ENCODE measurements around the gene AOAH.

AOAH gene

DNA sequence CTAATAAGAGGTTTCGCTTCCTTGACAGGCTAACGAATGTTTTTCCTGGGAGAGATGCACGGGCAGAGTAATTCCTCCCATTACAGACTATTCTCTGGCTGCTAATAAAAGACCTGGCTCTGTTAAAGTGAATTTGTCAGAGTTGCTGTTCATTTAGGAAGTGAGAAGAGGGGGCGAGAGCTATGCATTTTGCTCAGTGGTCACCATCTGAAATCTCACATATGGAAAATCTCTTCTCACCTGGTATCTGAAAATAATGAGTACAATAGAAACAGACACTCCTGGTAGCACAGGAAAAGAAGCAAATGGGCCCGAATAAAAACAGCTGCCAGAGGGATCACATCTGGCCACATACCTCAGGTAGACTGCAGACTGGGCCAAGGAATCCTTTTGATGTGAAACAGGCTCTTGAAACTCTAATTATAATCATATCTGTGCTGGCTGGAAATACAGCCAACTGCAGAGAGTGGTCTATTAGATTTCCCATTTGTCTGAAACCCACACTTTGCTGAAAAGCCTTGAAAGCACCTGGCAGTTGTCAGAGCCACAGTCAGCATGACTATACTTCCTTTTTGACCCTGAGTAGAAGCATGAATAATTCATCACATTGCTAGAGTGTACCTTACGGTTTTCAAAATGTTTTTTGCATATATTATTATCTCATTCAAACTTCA lies 33.6 kb downstream of the AOAH start:
- DNase-seq = peak; percentile 14

DNA sequence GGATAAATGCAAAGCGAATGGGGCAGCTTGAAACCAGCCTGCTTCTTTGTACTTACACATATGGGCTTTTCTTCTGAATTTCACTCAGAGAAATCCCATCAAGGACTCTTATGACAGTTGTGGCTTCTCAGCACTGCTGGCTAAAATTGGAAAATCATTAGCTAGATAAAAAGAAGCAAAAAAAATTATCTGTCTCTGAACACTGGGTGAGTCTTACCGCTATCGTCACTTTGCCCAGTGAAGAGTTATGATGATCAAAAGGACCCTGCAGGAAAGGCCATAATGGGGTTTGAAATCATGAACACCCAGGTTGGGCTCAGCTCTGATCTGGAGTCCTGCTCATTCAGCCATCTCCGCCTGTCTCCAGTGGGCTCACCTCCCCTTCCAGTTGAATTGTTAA lies 34.3 kb downstream of the AOAH start:
- no peak for DNase-seq

DNA sequence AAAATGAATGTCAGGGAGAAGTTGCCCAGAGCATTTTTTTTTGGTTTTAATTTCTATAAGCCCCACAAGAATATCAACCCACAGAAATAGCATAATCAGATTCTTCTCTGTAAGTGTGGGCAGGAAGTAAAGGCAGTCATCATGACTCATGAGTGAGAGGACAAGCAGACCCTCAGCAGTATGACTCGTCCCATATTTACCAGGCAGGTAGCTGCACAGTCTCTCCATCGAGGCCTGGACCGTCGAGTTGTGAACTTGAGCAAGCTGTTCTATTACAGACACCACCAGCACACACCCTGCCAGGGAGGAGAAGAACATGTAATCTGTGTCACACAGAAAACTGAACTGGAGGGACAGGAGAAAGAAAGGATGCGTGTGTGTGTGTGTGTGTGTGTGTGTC lies 37.8 kb downstream of the AOAH start:
- DNase-seq = no peak

DNA sequence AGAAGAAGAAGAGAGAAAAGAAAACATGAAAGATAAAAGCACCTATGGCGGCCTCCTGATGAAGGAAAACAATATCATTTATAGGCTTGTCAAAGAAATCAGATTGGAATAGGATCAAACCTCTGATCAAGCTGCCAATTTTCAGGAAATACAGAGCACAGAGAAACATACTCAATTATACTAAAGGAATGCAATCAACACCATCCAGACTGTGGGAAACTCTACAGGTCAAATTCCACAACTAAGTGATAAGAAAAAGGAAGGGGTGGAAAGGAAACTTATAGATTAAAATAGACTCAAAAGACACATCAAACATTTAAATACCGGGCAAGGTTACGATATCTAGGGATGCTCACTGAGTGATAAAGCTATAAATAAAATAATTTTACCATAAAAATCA lies 39.3 kb downstream of the AOAH start:
- no peak for DNase-seq

DNA sequence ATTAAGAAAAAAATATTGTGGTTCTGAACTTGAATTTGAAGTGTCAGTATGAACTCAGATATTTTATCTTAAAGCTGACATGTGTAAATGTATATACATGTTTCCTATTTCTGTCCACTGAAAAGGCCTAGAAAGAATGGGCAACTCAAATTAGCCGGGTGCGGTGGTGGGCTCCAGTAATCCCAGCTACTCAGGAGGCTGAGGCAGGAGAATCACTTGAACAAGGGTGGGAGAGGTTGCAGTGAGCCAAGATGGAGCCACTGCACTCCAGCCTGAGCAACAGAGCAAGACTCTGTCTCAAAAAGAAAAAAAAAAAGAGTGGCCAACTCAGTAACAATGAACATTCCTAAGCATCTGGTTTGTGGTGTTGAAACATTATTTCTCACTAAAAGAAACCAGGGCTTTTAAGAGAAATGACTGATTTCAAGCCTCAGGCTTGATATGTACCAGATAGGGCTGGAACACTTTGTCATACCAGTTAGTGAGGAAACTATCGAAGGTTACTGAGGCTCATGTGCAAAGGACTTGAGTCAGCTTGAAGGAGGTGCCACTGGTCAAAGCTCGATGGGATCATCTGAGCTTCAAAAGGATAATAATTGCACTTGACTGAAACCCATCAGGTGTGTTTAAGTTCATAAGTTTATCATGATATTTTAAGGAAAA lies 40.5 kb downstream of the AOAH start:
- no peak for DNase-seq

DNA sequence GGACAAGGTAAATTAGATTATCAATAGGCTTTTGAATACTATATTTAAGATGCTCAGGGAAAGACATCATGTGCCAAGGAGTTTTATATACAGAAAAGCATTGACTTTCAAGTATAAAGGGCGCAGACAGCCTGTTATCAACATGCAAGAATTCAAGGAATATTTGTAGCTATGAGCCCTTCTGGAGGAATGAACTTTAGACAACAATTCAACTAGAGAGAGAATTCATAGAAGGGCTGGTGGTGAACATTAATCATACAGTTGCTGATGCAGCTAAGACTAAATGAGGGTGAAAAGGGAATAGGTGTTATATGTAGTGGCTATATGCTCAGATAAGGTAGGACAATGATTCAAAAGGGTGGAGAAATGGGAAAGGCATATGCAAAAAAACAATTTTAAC lies 41.2 kb downstream of the AOAH start:
- DNase-seq = no peak

DNA sequence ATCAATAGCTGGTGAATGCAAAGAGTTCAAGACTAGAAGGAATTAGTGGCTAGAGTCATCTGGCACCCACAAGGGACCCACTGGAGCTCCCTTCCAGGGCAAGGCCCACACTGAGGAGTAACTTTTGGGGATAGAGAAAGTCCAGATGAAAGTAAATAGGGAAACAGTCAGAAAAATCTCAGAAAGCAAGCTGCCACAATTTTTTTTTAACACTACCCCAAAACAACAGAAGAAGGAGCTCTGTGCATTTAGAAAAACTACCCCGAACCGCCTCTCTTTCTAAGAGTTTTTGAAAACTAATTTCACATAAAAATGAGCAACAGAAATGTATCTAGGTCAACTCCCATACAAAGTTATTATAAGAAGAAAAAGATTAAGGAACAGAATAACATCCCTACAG lies 42.2 kb downstream of the AOAH start:
- DNase-seq = no peak

DNA sequence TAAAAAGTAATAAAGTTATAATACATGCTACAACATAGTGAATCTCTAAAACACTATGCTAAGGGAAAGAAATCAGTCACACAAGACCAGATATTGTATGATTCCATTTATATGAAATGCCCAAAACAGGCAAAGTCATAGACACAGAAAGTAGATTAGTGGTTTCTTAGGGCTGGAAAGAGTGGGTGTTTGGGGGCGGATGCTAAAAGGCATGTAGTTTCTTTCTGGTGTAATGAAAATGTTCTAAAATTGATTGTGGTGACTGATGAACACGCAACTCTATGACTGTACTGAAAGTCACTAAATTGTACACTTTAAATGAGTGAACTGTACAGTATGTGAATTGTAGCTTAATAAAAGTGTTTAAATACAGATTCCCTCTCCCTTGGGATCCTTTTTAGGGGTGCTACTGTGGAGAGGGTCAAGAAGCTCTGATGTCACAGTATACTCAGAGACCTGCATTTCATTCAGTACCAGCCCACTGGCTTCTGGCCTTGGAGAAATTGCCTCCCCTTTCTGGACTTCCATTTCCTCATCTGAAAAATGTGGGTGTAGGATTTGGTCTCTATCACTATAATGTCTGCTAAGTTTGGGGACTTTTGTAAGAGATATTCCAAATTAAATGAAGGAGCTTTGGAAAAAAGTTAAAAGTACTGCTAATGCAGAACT lies 46.4 kb downstream of the AOAH start:
- no peak for DNase-seq

DNA sequence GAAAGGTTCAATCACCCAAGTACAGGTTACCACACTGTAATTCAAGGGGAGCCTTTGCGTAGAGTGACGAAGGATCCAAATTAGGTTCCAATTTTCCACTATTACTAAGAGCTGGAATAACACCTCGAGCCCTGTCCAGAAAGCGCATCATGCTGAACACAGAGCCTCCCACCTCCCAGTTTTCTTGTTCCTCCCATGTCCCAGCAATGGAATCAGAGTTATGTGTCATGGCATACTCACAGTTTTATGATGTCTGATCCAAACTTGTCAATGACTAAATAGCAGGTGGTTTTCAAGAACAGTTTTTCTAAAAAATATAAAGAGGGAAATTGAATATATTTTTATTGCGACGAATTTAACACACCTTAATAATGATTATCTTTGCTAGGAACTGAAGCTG lies 50.6 kb downstream of the AOAH start:
- no peak for DNase-seq

DNA sequence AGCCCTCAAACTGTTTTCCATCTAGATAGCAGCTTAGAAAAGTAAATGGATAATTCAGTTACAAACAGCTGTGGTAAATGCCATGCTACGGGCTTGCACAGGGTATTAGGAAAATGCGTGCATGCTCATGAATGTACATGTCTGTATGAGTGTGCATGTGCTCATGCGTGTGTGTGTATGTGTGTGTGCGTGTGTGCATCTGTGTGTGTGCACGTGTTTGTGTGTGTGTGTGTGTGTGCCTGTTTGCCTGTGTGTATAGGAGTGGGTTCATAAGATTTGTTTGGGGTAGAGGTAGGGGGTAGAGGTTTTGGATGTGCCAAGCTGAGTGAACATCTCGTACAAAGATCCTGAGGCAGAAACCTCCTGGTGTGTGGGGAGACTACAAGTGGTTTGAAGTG lies 52.9 kb downstream of the AOAH start:
- DNase-seq = no peak

DNA sequence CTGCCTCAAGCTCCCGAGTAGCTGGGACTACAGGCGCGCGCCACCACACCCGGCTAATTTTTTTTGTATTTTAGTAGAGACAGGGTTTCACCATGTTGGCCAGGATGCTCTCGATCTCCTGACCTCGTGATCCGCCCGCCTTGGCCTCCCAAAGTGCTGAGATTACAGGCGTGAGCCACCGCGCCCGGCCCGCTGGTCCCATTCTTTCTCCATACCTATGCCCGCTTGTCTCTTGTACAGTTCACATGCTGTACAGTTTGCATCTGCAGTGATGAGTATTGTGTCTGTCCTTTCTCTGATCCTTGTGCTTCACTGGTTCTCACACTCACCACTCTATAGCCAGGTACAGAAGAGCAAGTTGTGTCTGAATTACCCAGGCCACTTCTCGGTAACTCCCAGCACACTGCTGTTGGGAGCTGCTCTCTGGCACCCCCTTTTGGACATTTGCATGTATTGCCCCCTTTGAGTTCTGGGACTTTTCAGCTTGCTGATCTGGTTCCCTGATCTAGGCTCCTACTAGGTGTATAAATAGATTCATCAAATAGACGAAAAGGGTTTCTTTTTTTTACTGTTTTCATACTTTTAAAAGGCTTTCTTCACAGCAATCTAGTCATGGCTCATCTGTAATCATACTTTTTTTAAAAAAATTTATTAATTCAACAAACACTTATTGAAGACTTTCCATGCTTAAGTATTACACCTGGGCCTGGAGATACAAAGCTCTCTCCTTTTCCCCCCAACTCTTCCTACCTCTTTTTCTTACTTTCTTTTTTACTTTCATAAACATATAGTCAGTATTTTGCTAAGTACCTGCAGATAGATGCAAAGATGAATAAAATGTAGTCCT lies 53.5 kb downstream of the AOAH start:
- DNase-seq = peak; percentile 59

DNA sequence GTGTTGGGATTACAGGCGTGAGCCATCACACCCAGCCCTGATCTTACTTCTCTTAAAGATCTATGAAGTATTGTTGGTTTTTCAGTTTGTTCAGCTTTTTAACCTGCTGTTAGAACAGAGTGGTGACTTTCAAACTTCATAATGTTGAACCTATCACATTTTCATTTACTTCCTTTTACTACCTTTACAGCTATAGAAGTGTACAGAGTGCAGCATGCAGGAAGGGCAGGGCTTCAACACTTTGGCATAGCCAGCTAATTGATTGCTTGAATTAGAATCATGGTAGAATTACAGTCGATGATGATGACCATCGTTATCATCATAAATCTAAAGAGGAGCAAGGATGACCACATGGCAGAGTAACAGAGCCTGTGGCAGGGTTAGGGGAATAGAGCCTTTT lies 55.5 kb downstream of the AOAH start:
- no peak for DNase-seq

DNA sequence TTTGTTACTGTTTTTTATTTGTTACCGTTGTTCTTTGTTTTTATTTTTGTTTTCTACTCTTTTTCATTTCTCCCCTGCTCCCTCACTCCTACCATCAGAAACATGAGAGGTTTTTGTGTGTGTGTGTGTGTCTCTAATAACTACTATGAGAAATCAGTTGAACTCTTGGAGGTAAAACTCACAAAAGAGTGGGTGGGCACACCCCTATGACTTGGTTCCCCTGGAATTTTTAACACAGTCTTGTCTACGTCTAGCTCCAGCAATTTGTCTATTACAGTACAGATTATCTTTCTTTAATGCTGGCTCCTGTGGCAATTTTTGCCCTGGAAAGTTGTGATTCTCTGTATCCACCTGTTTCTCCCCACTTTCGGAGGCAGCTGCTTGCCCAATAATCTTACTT lies 56.2 kb downstream of the AOAH start:
- DNase-seq = no peak

DNA sequence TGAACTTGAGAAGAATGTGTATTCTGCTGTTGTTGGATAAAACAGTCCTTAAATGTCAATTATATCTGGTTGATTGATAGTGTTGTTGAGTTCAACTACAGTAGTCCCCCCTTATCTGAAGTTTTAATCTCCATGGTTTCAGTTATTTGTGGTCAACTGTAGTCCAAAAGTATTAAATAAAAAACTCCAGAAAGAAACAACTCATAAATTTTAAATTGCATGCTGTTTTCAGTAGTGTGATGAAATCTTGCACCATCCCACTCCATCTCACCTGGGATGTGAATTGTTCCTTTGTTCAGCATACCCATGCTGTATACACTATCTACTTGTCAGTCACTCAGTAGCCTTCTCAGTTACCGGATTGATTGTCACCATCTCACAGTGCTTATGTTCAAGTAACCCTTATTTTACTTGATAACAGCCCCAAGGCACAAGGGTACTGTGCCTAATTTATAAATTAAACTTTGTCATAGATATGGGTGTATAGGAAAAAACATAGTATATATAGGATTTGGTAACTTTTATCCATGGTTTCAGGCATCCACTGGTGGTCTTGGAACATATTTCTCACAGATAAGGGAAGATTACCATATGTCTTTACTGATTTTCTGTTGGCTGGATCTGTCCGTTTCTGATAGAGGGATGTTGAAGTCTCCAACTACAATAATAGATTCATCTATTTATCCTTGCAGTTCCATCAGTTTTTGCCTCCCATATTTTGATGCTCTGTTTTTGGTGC lies 57.1 kb downstream of the AOAH start:
- no peak for DNase-seq

DNA sequence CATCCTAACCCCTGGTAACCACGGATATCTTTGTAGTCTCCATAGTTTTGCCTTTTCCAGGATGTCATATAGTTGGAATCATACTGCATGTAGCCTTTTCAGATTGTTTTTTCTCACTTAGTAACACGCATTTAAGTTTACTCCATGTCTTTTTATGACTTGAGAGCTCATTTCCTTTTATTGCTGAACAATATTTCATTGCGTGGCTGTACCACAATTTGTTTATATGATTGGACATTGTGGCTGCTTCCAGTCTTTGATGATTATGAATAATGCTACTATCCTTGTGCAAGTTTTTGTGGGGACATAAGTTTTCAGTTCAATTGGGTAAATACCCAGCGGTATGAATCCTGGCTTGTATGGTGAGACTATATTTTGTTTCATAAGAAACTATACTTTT lies 60.8 kb downstream of the AOAH start:
- DNase-seq = no peak

DNA sequence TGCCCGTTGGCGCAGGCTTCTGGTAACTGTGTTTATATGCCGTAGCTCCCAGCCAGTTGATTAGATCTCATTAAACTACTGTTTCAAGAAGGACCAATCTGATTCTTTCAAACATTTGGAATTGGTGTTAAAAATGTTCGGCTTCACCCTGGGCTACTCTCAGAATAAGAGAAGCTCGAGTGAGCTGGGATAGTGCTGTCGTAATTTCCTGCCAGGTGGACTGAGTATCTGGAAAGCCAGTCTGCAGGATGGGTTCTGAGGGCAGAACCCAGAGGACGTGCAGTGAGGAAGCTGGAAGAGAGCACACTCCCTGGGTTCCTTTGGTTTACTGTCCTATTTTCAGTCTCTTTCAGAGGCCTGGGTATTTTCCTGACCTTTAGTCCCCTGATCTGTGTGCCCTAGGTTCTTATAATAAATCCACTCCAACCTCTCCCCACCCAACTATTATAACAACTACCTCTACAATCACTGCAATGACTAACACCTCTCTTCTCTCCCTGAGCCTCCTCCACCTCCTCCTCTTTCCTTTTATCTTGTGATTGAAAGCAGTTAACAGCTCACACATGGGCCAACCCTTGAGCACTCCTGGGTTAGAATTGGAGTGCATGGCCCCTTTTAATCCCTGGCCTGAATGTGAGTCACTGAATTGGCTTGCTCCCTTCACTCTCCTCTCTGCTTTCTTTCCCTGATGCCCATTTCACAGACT lies 63.0 kb downstream of the AOAH start:
- no peak for DNase-seq

DNA sequence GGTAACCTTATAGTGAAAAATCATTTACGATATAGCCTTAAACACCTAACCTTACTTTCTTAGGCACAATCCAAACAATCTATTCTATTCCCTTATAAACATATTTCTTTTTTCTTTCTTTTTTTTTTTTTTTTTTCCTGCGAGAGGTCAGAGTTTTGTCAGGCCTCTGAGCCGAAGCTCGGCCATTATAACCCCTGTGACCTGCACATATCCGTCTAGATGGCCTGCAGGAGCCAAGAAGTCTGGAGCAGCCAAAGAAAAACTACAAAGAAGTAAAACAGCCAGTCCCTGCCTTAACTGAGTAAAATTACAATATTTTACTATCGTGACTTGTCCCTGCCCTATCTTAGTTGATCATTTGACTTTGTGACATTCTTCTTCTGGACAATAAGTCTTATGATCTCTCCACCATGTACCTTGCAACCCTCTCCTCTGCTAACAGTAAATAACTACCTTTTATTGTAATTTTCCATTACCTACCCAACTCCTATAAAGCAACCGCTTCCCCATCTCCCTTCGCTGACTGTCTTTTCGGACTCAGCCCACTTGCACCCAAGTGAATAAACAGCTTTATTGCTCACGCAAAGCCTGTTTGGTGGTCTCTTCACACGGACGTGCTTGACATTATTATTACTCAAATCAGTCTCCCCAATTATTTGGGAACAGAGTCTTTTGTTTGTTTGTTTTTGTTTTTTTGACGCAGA lies 64.5 kb downstream of the AOAH start:
- no peak for DNase-seq

DNA sequence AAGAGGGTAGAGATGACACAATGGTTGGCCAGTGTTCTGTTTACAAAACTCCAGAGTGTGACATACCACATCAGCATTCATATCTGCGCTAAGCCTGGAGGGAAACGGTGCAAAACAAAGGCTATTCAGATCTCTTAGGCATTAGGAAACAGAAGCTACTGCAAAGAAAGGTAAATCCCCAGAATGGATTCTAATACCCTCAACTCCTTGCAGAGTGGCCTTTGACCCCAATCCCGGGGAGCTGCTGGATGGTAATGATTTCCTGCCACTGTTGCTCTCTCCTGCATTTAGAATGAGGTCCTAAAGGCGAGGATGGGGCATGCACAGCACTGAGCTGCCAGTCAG lies 65.2 kb downstream of the AOAH start:
- DNase-seq = no peak

DNA sequence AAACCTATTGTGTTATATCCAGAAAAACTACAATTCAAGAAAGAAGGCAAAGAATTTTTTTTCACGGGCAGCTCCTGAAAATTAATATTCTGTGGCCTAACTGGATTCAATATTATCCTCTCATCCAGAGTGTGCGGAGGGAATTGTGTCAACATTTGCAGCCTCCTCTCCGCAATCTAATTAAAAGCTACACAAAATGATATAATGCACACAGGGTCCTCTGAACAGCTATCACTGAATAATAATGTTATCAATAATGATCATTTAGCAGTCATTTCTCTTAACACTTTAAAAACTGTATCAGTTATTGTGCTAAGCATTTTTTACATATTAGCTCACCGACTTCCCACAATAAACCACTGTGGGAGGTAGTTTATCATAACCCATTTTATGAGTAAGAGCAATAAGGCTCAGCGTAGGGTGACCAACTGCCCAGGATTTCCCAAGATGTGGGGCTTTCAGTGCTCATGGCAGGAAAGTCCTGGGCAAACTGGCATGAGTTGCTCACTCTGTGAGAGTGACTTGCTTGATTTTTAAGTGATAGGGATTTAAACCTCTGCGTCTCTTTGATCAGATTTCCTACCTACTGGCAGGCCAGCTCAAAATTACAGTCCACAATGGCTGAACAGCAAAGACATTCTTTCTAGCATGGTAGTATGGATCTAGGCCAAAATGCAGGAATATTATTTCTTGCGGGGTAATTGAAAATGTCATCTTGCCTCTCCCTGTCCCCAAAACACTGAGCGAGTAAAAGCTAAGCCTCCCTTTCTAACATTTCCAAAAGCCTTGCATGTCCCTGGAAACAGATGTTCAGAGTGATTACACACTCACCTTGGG lies 65.7 kb downstream of the AOAH start:
- DNase-seq = no peak

DNA sequence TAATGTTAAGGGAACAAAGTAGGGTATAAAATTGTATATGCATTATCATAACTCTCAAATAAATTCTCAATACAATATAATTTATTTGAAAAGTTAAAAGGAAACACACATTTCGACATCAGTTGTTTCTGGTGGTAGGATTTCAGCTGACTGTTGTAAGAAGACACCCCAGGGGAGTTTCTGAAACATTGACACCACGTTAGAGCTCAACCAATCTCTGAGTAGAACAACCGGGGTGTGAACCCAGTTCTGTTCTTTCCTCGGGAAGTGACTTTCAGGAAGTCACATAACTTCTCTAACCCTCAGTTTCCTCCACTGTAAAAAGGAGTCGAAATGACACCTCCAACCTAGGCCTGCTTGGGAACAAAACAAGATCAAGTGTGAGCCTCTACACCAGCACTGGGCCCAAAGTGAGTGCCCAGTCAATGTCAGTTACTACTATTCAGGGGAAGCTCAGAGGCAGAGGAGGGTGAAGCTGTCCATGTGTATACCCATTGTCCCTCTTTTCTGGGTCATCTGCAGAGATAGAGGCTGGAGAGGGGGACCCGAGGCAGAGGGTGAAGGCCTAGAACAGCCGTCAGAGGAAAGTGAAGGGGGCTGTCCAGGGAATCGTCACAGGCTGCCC lies 67.1 kb downstream of the AOAH start:
- DNase-seq = no peak
